Activated naive CD4-positive, alpha-beta T cell (primary cell): Measurements from ENCODE around the gene CACNA2D3.

Experiments
- DNase-seq, 4 experiments: peaks; one replicate each; lab custom pipeline; 2025; lab: John Stamatoyannopoulos, UW

The CACNA2D3 gene

DNA sequence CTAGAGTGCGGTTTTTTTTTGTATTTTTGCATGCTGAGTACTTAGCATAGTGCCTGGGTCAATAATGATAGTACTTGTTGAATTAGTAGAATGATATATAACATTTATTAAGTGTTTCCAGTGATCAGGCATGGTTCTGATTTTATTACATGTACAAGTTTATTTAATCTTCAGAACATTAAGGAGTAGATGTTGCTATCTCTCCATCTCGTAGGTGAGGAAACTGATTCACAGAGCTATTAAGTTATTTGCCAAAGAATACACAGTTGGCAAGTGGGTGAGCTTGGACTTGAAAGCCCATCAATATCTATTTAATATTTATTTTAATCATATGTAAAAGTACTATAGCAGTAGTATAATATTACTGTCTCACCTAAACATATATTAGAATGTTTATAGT, 219.5 kb downstream of the CACNA2D3 start:
- DNase-seq, result no peak

DNA sequence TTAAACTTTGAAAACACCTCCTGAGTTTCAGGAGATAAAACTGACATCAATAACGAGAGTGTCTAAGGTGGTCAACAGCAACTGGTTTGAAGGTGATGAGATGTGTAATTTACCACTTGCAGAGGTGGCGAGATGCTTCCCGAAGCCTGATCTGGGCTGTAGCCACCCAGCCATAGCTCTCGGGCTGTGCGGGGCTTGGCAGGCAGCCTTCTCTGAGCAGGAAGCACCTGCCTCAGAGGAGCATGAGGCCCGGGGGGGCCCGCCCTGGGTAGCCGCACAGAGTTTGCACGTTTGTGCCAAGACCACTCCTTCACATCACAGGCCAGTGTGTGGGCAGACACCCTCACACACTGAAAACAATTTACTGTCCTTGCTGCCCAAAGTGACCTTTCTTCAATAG, 220.3 kb downstream of the CACNA2D3 start:
- no peak for DNase-seq

DNA sequence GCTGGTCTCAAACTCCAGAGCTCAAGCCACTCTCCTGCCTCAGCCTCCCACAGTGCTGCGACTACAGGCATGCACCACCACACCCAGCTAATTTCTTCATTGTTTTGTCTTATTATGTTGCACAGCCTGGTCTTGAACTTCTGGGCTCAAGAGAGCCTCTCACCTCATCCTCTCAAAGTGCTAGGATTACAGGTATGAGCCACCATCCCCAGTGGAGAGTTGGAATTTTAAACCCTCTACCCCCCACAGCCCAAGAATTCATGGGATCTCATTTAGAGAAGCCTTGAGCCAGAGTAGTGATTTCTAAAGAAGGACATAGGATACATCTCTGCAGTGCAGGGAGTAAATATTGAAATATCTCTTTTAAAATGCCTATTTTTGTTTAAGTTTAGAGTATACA, 221.1 kb downstream of the CACNA2D3 start:
- no peak for DNase-seq

DNA sequence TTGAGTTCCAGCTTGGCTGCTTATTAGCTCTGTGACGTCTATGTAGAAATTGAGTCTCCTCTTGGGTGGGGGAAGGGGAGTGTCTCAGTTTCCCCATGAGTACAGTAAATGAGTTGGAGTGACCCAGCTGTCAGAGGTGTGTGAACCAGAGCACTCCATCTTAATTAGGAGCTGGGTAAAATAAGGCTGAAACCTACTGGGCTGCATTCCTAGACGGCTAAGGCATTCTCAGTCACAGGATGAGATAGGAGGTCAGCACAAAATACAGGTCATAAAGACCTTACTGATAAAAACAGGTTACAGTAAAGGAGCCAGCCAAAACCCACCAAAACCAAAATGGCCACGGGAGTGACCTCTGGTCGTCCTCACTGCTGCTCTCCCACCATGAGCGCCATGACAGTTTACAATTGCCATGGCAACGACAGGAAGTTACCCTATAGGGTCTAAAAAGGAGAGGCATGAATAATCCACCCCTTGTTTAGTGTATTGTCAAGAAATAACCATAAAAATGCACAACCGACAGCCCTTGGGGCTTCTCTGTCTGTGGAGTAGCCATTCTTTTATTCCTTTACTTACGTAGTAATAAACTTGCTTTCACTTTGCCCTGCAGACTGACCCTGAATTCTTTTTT, 222.4 kb downstream of the CACNA2D3 start:
- DNase-seq, result no peak

DNA sequence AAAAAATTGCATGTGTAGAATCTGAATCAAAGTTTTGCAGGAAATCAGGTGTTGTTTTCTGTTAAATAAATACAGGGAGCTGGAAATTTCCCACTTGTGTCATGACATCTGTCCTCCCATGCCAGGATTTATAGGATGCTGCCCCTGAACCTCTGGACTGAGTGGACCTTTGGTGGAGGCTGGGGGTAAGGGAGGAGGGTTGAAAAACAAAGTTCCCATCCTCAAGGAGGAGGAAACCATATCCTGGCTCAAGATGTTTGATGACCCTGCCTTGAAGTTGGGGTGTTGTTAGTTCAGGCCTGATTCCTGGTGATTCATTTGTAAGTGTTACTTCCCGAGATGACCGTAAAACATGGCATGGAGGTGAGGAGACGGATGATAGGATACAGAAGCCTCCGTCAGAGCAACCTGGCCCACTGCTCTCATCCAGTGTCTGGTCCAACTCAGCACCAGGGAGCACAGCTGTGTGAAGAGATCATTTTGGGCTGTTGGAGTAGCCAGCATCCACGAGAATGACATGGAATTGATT, 223.6 kb downstream of the CACNA2D3 start:
- DNase-seq, result no peak

DNA sequence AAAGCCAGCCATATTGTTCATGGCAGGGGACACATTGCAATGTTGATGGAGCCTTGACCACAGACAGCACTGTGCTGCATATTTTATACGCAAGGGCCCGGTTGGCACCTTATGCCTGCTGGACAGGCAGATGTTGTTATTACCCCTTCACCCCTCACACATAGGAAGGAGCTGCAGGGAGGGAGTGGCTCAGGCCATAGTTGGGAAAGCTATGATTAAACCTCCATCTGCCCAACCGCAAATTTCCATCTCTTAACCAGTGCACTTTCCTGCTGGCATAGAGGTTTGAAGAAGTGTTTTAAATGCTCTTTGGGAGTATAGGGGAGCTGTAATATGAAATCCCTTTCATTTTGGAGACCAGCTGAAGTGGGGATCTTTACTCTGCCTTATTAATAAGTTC, 224.7 kb downstream of the CACNA2D3 start:
- DNase-seq, result no peak

DNA sequence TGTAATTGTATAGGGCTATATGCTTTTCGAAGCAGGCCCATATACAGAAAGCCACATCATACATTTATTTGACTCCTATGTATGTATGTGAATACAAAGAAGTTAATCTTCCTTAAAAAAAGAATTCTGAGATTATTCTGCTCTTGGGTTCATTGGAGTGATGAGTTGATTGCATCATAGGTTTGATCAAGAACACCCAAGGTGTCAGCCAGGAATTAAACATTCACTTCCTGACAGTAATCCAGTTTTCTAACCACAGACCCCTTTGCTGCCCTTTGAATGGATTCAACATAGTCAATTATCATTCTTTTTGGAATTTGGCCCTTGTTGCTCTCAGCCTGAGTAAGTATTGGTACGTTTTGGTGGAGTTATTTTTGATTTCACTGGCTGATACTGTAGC, 225.6 kb downstream of the CACNA2D3 start:
- DNase-seq, result no peak

DNA sequence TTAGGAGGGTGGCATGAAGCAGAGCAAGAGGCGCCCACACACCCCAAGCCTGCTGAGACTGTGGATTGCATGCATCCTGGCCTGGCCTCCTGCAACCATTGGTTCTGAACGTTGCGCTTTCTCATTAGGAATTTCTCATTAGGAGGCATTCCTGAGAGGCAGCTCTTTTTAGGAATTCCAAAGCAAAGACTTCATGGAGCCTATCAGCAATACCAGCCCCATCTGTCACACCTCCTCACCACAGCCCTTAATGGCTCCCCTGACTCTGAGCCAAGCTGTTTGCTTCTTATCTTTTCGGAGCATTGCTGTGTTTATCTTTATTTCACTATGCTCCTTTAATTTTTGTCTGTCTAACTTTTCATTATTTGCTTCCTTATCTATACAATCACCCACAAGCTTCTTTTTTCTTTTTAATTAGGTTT, 226.9 kb downstream of the CACNA2D3 start:
- DNase-seq, result no peak

DNA sequence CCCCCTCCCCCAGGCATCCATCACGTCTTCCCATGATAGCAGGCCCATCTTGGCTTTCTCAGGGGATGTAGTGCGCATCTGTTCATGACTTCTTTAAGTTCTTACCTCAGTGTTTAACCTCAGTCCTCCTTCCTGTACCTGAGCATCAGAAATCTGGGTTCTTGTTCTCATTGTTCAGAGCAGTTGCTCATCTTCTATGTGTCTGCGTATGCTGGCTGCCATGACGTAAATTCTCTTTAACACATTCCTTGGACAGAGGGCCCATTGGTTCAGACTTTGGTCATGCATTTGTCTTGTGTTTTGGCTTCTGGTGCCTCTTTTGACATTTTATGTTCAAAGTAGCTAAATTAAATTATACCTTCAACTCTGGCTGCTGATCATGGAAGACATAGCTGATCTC, 227.3 kb downstream of the CACNA2D3 start:
- no peak for DNase-seq

DNA sequence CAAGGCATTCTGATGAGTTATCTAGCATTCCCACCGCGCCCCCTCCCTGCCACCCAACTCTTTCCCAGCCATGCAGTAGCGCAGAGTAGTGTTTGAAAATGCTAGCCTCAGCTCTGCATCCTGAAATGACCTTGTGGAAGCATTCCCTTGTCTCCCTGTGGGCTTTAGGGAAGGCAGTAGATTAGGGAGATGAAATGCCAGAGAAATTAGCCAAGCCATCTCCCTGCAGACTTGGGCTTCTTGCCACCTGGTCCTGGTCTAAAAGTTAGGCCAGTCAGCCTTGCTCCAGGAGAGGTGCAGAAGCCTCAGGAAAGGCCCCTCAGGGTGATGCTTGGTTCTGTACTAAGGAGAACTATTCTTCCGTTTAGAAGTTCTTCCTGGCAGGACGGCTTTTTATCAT, 231.2 kb downstream of the CACNA2D3 start:
- DNase-seq, result no peak

DNA sequence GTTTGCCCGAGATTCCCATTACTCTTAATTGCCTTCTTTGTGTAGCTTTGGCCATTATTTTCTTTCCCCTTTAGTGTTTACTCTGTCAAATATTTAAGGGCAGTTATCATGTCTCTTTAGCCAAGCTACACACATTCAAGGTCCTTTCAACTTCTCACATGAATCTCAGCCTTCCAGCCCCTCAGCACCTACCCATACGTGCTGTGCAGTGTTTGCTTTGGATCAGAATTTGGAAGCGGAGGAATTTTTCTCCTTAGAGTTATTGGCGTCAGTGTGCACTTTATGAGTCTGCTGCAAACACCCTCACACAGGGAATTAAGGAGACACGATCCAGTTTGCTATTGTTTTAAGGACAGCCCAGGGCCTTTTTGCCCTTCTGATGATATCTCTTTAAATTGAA, 231.6 kb downstream of the CACNA2D3 start:
- no peak for DNase-seq

DNA sequence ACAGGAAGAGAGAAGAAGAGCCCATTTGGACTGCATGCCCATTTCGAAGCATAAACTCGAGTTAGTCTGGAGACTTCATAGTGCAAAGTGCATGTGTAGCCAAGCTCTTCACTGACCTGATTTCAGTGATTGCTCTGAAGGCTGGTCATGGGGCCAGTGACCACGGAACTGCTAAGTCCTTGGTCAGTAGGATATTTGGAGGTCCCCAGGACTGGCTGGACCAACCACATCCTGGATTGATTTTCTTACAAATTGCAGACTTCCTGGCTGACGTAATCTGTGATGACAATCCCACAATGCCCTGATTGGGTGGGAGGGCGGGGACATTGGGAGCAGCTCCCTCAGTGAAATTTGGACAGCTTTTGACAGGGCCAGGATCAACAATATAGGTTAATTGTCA, 233.4 kb downstream of the CACNA2D3 start:
- no peak for DNase-seq

DNA sequence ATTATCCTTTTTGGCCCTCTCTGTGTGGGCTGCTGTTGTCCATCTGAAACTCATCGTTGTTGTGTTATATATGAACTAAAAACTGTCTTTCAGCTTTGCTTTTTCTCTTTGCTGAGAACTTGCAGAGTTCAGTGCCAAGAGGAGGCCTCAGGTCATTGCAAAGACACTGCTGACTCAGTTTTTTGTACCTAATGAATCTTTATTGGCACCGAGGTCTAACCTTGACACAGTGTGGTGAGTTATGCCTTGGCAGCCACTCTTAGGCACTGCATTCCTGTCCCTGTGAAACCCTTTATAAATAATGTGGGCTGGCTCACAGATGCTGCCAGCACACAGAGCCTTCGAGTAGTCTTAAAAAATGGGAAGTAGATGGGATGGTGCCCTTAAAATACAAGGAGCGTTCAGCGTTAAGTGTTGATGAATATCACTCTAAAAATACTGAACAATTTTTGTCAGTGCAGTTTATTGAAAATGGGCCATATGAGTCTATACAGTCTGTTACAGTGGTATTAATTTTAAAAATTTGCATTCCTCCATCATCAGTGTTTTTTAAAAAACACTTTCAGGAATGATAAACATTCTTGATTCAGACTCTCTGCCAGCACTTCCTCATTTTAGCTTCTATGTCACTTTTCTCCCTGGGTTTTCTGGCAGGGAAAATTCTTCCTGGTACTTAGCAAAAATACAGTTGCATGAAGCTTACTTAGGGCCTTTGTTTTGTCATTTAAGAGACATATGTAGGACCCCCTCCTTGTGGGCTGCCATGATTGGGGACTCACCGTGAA, 234.1 kb downstream of the CACNA2D3 start:
- no peak for DNase-seq

DNA sequence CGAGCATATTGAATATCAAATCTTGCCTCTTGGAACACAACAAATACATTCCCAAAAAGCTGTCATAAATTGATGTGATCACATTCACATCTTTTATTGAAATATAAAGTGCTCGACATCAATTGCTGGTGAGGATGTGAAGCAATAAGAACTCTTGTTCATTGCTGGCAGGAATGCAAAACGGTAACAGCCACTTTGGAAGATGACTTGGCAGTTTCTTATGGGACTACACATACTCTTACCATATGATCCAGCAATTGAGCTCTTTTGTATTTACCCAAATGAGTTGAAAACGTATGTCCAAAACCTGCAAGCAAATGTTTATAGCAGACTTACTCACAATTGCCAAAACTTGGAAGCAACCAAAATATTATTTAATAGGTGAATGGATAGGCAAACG, 234.9 kb downstream of the CACNA2D3 start:
- DNase-seq, result no peak

DNA sequence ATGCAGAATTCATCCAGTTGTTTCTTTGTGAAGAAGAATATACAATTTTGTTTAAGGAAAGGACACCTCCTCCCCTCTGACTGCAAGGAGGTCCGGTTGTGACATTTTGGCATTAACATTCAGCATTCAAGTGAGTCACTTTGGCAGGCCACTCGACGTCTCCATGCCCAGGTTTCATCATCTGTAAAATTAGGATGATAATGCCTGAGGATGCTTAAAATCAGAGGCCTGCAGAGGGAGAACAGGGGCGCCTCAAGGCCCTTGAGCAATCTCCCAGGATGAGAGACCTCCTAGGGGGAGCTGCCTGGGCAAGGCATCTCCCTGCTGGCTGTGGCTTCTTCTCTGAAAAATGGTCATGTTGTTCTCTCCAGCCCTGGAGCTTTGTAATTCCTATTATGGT, 236.0 kb downstream of the CACNA2D3 start:
- no peak for DNase-seq

DNA sequence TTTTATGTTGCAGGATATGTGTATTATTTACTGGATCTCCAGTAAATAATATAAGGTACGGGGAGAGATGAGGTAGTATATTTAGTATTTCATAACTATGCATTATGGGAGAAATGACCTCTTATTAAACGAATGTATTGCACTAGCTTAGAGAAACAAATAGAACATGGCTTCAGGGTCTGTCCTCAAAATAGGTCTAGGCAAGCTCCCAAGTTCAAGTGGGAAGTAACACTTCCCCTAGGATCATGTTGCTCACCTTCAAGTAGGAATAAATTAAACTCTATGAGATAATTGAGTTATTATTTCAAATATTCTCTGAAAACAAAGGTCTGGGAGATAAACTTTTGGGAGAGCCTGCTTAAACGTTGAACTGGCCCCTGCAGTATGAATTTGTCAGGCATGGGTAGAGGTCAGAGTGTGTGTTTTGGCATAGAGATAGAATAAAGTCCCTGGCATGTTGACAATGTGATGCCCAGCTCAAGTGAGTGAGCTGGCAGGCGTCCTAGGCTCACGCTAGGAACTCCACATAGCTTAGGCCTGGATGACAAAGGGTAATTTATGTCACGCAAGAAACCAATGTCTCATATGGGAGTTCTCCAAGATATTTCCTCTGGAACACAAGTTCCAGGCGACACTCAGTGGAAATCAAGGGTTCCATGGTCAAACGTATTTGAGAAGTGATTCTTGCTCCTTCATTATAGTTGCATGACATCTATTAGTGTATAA, 236.8 kb downstream of the CACNA2D3 start:
- no peak for DNase-seq

DNA sequence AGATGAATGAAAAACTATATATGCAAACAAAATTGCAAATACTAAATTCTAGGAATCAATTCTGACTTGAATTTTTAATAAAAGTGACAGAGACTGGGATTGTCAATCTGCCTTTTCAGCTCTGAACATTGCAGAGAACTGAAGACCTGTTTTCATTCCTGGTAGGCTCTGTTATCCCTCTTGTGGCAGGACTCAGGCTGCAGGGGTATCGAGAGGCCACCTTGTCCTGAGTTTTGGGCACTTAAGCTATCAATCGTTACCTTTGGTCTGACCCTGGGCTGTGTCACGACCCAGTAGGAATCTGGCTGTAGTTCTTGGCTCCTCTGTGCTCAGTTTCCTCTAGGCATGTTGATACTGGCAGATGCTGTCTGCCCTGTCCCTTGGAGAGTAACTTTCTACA, 238.0 kb downstream of the CACNA2D3 start:
- DNase-seq, result no peak

DNA sequence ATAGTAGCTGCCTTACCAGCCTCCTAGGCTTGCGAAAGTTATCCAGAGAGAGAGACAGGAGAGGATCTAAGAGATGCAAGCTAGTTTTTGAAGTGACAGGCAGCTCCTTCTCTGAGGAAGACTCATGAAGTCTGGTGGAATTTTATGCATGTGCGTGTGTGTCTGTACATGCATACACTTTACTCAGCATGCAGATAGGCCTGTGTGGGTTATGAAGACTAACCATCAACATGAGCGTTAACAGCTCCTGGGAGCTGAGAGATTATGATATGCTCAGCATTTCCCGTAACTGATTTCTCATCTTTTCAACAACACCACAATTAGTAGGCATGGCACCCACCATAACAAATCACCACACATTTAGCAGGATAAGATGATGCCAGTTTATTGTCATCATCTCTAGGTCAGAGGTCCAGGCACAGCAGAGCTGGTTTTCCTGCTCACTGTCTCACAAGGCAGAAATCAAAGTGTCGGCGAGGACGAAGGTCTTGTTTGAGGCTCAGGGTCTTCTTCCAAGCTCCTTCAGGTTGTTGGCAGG, 239.5 kb downstream of the CACNA2D3 start:
- DNase-seq, result no peak

DNA sequence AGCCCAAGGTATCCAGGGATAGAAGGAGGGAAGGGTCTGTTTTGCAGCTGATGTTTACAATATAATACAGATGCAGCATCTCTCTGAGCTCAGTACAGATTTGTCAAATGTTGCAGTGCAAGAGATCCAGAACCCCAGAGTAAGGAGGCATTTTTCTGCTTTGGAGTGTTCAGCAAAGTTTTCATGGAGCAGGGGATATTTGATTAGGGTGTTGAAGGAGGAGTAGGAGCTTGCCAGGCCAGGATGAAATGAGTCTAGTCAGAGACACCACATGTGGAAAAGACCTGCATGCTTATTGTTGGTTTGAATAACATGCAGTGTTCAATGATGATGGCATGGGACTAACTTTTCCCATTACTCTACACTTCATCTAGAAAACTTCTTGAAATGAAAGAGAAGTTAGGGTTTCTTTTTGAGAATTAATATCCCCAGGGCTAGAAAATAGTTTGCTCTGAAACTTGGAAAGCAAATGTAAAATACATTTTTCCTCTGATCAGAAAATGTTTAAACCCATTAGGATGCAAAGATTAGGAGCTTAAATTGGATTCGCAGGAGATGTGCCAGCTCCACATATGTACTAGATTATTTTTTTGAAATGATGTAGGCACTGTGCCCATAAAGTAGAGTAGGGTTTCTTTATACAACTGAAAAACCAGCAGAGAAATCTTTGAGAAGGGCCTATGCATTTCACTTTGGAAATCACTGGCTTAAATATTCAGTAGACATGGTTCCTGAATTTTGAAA, 243.8 kb downstream of the CACNA2D3 start:
- no peak for DNase-seq

DNA sequence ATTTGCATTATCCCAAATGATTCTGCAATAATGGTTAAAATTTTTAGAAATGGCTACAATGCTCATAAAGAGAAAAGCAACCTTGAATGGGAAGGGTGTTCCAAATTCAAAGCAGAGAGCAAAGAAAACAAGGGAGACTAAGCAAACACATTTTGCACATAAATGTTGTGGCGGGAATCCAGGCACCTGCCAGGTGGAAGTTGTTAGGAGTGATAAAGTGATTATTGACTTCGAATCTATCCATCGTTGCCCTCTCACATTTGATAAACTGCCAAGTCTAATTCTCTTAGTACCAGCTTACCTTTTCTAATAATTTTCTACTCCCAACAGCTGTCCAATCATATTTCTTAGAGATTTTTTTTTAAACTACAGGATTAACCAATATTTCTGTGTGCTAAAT, 244.5 kb downstream of the CACNA2D3 start:
- no peak for DNase-seq

DNA sequence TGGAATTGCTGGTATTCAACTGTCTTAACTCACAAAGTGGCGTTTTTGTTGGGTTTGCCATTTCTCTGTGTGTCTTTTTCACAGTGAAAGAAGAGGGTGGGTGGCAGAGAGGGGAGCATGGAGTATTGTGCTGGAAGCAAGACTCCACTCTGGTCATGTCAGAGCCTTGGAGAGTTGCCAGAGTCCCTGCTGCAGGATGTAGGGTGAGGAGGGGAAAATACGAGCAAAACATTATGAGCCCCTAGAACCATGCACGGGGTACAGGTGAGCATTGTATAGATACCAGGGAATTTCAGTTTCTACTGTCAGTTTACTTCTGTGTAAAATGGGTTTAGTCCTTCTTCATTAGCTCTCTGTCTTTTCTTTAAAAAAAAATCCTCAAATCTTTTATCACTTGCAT, 249.9 kb downstream of the CACNA2D3 start:
- DNase-seq, result no peak
